Frontal cortex (tissue), 4 donors: Measurements from ENCODE around the gene CUL4A. TPM values are rescaled to one million over a fixed set of nuclear protein-coding genes. Genes with fewer than 3 reads are reported as not detected.

Experiments used
- DNase-seq, 2 donors: peaks; one replicate each; pipeline ENCODE4 v3.0.0; 2012; ENCODE audit warnings: low spot score in 2 of 2
- FAIRE-seq: peaks from 2 replicates; lab custom pipeline; 2012; peaks lifted over from hg19 to GRCh38; lab: Jason Lieb, UNC
- total RNA-seq: library from RNA; depleted of rRNA; stranded (reverse); fragments of >200 nt; gene quantifications from one replicate; pipeline ENCODE4 v1.2.3, GENCODE V29; 2014
- donor health status: control.
- donor health status: control.
- donor health status: control.

The CUL4A gene
- total RNA-seq, 1 donor from 2014 or later: 61.6 TPM

GRCh38 chr13:113273851-113274590 is 64.6 kb downstream of the CUL4A start:
- no peak for FAIRE-seq

GRCh38 chr13:113274721-113275120 is 65.3 kb downstream of the CUL4A start:
- no peak for FAIRE-seq
- DNase-seq: no peak

More at GRCh38 chr13:113273851-113274590, 64.6 kb downstream of the CUL4A start:
- DNase-seq: no peak

DNA sequence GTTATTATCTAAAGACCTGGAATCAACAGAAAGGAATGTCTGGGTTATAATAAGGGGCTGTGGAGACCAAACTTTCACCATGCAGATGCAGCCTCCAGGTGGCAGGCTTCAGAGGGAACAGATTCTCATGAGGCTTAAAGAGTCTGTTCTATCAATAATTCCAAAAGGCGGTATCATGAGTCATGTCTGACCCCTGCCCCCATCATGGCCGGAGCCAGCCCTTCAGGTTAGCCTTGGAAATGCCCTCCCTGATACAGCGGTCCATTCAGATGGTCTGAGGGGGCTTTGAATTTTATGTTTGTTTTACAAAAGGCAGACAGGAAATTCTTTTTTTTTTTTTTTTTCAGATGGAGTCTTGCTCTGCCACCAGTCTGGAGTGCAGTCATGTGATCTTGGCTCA is 66.0 kb downstream of the CUL4A start:
- DNase-seq: peak in 1 of 2 donors; percentile 28
- no peak for FAIRE-seq

DNA sequence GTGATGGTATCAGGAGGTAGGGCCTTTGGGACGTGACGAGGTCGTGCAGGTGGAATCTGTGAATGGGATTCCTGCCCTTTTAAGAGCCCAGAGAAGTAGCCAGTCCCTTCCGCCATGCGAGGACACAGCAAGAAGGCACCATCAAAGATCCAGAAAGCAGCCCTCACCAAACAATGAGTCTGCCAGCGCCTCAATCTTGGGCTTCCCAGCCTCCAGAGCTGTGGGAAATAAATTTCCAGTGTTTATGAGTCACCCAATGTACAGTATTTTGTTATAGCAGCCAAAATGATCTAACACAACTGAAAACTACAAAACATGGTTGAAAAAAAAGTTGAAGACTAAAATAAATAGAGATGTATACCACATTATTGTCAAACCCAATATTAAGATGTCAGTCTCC is 70.7 kb downstream of the CUL4A start:
- no peak for FAIRE-seq

GRCh38 chr13:113283904-113284303 is 74.5 kb downstream of the CUL4A start:
- no peak for FAIRE-seq
- no peak for DNase-seq

More for the DNA sequence above, 70.7 kb downstream of the CUL4A start:
- DNase-seq: no peak

GRCh38 chr13:113288880-113289279 is 79.5 kb downstream of the CUL4A start:
- DNase-seq (no peak), FAIRE-seq (no peak)

DNA sequence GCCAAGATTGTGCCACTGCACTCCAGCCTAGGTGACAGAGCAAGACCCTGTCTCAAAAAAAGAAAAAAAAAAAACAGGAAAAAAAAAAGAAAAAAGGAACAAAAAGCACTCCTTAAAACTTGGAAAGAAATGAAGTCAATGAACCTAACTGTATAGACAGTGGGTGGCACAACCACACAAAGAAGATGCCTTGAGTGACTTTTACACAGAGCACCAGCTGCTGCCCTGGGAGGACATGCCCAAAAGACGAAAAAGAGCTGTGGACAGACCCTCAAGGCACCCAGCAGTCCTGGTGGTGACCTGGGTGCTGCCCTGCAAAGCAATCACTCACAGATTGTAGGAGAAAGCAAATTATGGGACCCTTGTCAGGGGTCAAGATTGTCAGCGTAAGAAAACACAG is 81.7 kb downstream of the CUL4A start:
- no peak for DNase-seq
- FAIRE-seq: no peak

- FAIRE-seq: no peak
Measured at GRCh38 chr13:113292021-113292862, 82.8 kb downstream of the CUL4A start.

GRCh38 chr13:113293686-113294085 is 84.3 kb downstream of the CUL4A start:
- DNase-seq (no peak), FAIRE-seq (no peak)

More at GRCh38 chr13:113292021-113292862, 82.8 kb downstream of the CUL4A start:
- DNase-seq: peak in 1 of 2 donors; percentile 37

GRCh38 chr13:113295776-113296175 is 86.4 kb downstream of the CUL4A start:
- DNase-seq (no peak), FAIRE-seq (no peak)

- DNase-seq (peak; percentile 99), FAIRE-seq (no peak)
Measured at GRCh38 chr13:113296823-113297369, 87.5 kb downstream of the CUL4A start, which contains the start of gene LAMP1. LAMP1 (plus strand) TSS chr13:113297239; CDS start chr13:113297435, 196 bp downstream.

DNA sequence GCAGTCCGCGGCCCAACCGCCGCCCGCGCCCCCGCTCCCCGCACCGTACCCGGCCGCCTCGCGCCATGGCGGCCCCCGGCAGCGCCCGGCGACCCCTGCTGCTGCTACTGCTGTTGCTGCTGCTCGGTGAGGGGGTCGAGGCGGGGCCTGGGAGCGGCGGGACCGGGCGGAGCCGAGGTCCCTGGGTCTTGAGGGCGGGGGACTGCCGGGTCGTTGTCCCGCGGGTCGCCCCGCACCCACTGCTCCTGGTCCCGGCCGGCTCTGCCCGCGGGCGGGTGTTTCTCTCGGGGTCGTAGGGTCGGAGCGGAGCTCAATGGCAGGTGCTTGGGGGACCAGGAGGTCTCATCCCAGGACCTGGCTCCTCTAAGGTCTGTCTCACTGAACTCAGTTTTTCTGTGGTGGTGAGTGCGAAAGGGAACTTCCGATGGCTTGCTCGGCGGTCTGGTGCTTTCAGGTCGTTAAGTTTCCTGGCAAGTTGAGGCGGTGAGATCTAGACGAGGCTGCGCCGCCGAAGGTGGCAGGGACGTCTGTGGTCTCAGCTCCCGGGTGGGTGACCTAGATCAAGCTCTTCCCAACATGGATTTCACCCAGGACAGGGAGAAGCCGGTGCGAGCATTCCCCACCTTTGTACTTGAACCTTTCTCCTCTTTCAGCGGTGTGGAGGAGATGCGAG is 88.1 kb downstream of the CUL4A start:
- DNase-seq (no peak), FAIRE-seq (no peak)

GRCh38 chr13:113298043-113298945 is 88.9 kb downstream of the CUL4A start:
- no peak for FAIRE-seq
- DNase-seq: no peak

DNA sequence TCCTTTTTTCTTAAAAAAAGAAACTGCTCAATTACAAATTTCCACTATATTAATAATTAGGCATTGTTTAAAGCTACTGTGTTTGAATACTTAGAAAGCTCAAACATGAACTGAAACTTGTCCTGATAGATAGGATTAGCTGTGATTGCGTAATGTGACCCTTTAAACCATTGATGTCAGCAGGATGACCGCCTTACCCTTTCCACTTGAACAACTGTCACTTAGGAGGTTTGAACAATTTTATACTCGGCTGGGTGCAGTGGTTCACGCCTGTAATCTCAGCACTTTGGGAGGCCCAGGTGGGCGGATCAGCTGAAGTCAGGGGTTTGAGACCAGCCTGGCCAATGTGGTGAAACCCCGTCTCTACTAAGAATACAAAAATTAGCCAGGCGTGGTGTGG is 90.5 kb downstream of the CUL4A start:
- DNase-seq (no peak), FAIRE-seq (no peak)

GRCh38 chr13:113302986-113303385 is 93.6 kb downstream of the CUL4A start:
- DNase-seq (no peak), FAIRE-seq (no peak)

DNA sequence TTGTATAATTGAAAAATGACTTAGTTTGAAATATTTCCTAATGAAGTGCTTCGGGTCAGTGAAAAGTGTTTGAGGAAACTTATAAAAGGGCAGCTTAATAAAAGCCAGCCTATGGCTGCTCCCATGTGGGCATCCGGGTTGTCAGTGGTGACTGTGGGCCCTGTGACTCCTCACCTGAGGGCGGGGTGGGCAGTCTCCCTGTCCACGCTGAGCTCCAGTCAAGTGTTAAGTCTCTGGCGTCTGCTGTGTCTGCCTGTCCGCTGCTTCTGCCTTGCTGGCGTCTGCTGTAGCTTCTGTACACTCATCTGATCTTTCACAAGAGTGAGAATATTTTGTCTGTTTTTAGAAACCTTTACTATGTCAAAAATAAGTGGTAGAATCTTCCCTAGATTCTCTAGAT is 94.7 kb downstream of the CUL4A start:
- no peak for FAIRE-seq

GRCh38 chr13:113305208-113305607 is 95.8 kb downstream of the CUL4A start:
- FAIRE-seq: no peak
- no peak for DNase-seq

More for the DNA sequence above, 94.7 kb downstream of the CUL4A start:
- DNase-seq: no peak

GRCh38 chr13:113307491-113307890 is 98.1 kb downstream of the CUL4A start:
- FAIRE-seq (no peak), DNase-seq (no peak)

GRCh38 chr13:113309473-113309872 is 100.1 kb downstream of the CUL4A start:
- FAIRE-seq: no peak

More at GRCh38 chr13:113309473-113309872, 100.1 kb downstream of the CUL4A start:
- no peak for DNase-seq
